Measurements from ENCODE around the gene SYT9.

The SYT9 gene

GRCh38 chr11:7484645-7485044 is 232.9 kb downstream of the SYT9 start:
- no peak for DNase-seq

- no peak for DNase-seq
Observed at GRCh38 chr11:7485186-7486097, 233.7 kb downstream of the SYT9 start, which contains the start of gene OLFML1. Gene OLFML1 (plus strand): TSS chr11:7485506. CDS start chr11:7485876, 370 bp downstream.

GRCh38 chr11:7486098-7486780 is 234.5 kb downstream of the SYT9 start:
- no peak for DNase-seq

- DNase-seq, result no peak
Observed at GRCh38 chr11:7486781-7487140, 235.1 kb downstream of the SYT9 start.

- DNase-seq, result no peak
Observed at GRCh38 chr11:7487360-7487759, 235.7 kb downstream of the SYT9 start.

- no peak for DNase-seq
Observed at GRCh38 chr11:7488681-7489080, 237.0 kb downstream of the SYT9 start.

- DNase-seq, result no peak
Observed at GRCh38 chr11:7489376-7489775, 237.7 kb downstream of the SYT9 start.

GRCh38 chr11:7490054-7490453 is 238.3 kb downstream of the SYT9 start:
- DNase-seq, result no peak

- DNase-seq, result no peak
Observed at GRCh38 chr11:7490535-7490934, 238.8 kb downstream of the SYT9 start.

- DNase-seq, result no peak
Observed at GRCh38 chr11:7492253-7492652, 240.5 kb downstream of the SYT9 start.

- no peak for DNase-seq
Observed at GRCh38 chr11:7493670-7494069, 242.0 kb downstream of the SYT9 start.

- no peak for DNase-seq
Observed at GRCh38 chr11:7494086-7494745, 242.5 kb downstream of the SYT9 start.

GRCh38 chr11:7495882-7496551 is 244.3 kb downstream of the SYT9 start:
- DNase-seq, result no peak

- DNase-seq, result no peak
Observed at GRCh38 chr11:7498193-7498592, 246.5 kb downstream of the SYT9 start.

- peak; percentile 32 for DNase-seq
Observed at GRCh38 chr11:7499081-7499480, 247.4 kb downstream of the SYT9 start.

GRCh38 chr11:7500251-7500650 is 248.5 kb downstream of the SYT9 start:
- DNase-seq, result no peak

- DNase-seq, result no peak
Observed at GRCh38 chr11:7501251-7501650, 249.5 kb downstream of the SYT9 start.

- no peak for DNase-seq
Observed at GRCh38 chr11:7501894-7502293, 250.2 kb downstream of the SYT9 start.

- DNase-seq, result no peak
Observed at GRCh38 chr11:7506243-7506642, 254.5 kb downstream of the SYT9 start.

- no peak for DNase-seq
Observed at GRCh38 chr11:7508087-7508486, 256.4 kb downstream of the SYT9 start.

- no peak for DNase-seq
Observed at GRCh38 chr11:7509966-7510365, 258.3 kb downstream of the SYT9 start.

- DNase-seq, result no peak
Observed at GRCh38 chr11:7511401-7511800, 259.7 kb downstream of the SYT9 start.

Measured in NCI-H1048 (cell line).